ENCODE measurements around the gene MUC4.
"Not testable (repeated sequence)": the region's sequence is repeated elsewhere in the genome, so short reads cannot be mapped to it uniquely, and the experiment has no call there.

MUC4 gene

GRCh38 chr3:195760345-195761122 lies 51.2 kb downstream of the MUC4 start:
- no peak for DNase-seq

- DNase-seq = no peak
Measured at GRCh38 chr3:195758721-195759353, 52.9 kb downstream of the MUC4 start.

- no peak for DNase-seq
Measured at GRCh38 chr3:195757827-195758226, 53.9 kb downstream of the MUC4 start.

GRCh38 chr3:195757438-195757770 lies 54.3 kb downstream of the MUC4 start:
- DNase-seq = no peak

GRCh38 chr3:195755791-195756676 lies 55.7 kb downstream of the MUC4 start:
- no peak for DNase-seq

GRCh38 chr3:195755391-195755790 lies 56.3 kb downstream of the MUC4 start:
- no peak for DNase-seq

- no peak for DNase-seq
Measured at GRCh38 chr3:195754906-195755305, 56.8 kb downstream of the MUC4 start.

- DNase-seq = no peak
Measured at GRCh38 chr3:195754141-195754540, 57.6 kb downstream of the MUC4 start.

- DNase-seq = peak; percentile 49
Measured at GRCh38 chr3:195753581-195753980, 58.1 kb downstream of the MUC4 start.

- no peak for DNase-seq
Measured at GRCh38 chr3:195752546-195753331, 59.0 kb downstream of the MUC4 start.

GRCh38 chr3:195752066-195752465 lies 59.7 kb downstream of the MUC4 start:
- DNase-seq = no peak

- DNase-seq = no peak
Measured at GRCh38 chr3:195751560-195751959, 60.2 kb downstream of the MUC4 start.

GRCh38 chr3:195750797-195751520 lies 60.8 kb downstream of the MUC4 start:
- no peak for DNase-seq

GRCh38 chr3:195749101-195749500 lies 62.6 kb downstream of the MUC4 start:
- not testable (repeated sequence) for DNase-seq

- no peak for DNase-seq
Measured at GRCh38 chr3:195748661-195749060, 63.1 kb downstream of the MUC4 start.

GRCh38 chr3:195746751-195747150 lies 65.0 kb downstream of the MUC4 start:
- no peak for DNase-seq

- no peak for DNase-seq
Measured at GRCh38 chr3:195746346-195746745, 65.4 kb downstream of the MUC4 start.

- no peak for DNase-seq
Measured at GRCh38 chr3:195744437-195744836, 67.3 kb downstream of the MUC4 start.

- DNase-seq = no peak
Measured at GRCh38 chr3:195739561-195740111, 72.1 kb downstream of the MUC4 start.

GRCh38 chr3:195738274-195739044 lies 73.3 kb downstream of the MUC4 start:
- no peak for DNase-seq

- DNase-seq = not testable (repeated sequence)
Measured at GRCh38 chr3:195737782-195738181, 73.9 kb downstream of the MUC4 start.

All from NCI-H1694 (cell line).